ENCODE measurements around the gene KIF3B. TPM values are rescaled to one million over a fixed set of nuclear protein-coding genes. Genes with fewer than 3 reads are reported as not detected.

KIF3B gene
- total and polyA plus RNA-seq, 2 of the 13 experiments (the other 11 are each of a cell fraction or from before 2014, with no cell fraction given): 23.6 to 28.8 TPM

GRCh38 chr20:32360333-32360634 is 82.8 kb downstream of the KIF3B start:
- no TSS peak for BruUV-seq (replicated peaks)
- FAIRE-seq (no peak), DNase-seq (ENCODE audit: low spot score) (no peak), ATAC-seq (no peak)
- in situ Hi-C loops (cut with HindIII; ENCODE audit: extremely low pct_ligation_motif_present, low pct_unique_long_range_greater_than_20kb): no loop called here
- H3K27ac ChIP-seq (ENCODE audit: extremely low read length, insufficient read depth, low read length): peak overlapping the region; percentile 74
- H4K20me1 ChIP-seq (ENCODE audit: insufficient read depth, low read length): peaks cover 65% of the 10 kb centered on the region
- H2AFZ ChIP-seq (ENCODE audit: low read length): no peak overlapping the region
- peaks cover 68% of the 10 kb centered on the region for H3K79me2 ChIP-seq (ENCODE audit: insufficient read depth, low read length)
- H3K4me3 ChIP-seq (replicated peaks in 1 of 3; ENCODE audit: insufficient read depth in 1 of 3, low read depth in 2 of 3, low read length in 3 of 3): peak overlapping the region; percentile 73 to 95 (median 89)
- H3K9ac ChIP-seq (ENCODE audit: insufficient read depth, low read depth, low read length): peak overlapping the region; percentile 84; the same call in 1 of the 2 replicates
- no peak for TF ChIP-seq SMYD3 (CRISPR knock-in tag; IDR thresholded peaks at IDR 0.05)
- TF ChIP-seq ZNF331 (CRISPR knock-in tag; IDR thresholded peaks at IDR 0.05): peak; percentile 11; the same call in 1 of the 2 replicates
- 0 out of 2 replicates have a peak, but pooled peaks have one; percentile 13 for TF ChIP-seq ARNT2 (CRISPR knock-in tag; IDR thresholded peaks at IDR 0.05; ENCODE audit: low read depth)
- TF ChIP-seq, protein P1, sequence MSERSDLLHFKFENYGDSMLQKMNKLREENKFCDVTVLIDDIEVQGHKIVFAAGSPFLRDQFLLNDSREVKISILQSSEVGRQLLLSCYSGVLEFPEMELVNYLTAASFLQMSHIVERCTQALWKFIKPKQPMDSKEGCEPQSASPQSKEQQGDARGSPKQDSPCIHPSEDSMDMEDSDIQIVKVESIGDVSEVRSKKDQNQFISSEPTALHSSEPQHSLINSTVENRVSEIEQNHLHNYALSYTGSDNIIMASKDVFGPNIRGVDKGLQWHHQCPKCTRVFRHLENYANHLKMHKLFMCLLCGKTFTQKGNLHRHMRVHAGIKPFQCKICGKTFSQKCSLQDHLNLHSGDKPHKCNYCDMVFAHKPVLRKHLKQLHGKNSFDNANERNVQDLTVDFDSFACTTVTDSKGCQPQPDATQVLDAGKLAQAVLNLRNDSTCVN (CRISPR knock-in tag; IDR thresholded peaks at IDR 0.05; ENCODE audit: borderline replicate concordance): no peak
- TF ChIP-seq ZNF230 (CRISPR knock-in tag; IDR thresholded peaks at IDR 0.05): no peak
- 0 out of 2 replicates have a peak, but pooled peaks have one; percentile 54 for TF ChIP-seq ARID2 (CRISPR knock-in tag; IDR thresholded peaks at IDR 0.05; ENCODE audit: borderline replicate concordance)
- TF ChIP-seq CREB1 (IDR thresholded peaks at IDR 0.05): no peak
- peak; percentile 21; the same call in 1 of the 2 replicates for TF ChIP-seq CREB1 (CRISPR knock-in tag; IDR thresholded peaks at IDR 0.05)
- TF ChIP-seq IRF2 (CRISPR knock-in tag; IDR thresholded peaks at IDR 0.05): no peak
- H3K4me2 ChIP-seq (ENCODE audit: low read depth, low read length): peak overlapping the region; percentile 93
- no peaks in the 10 kb centered on the region; a peak in 1 of 5 replicates for H3K27me3 ChIP-seq (ENCODE audit: control insufficient read depth in 1 of 2, insufficient read depth in 2 of 2, low read length in 2 of 2)
- ChIA-PET CTCF (ENCODE audit: low intra/inter-chr PET ratio, low total read pairs) (no interaction called here), POLR2A (interaction anchor here (0.9 to 5.3 kb wide), 4 partner anchors 15 to 326 kb away, joined by 3 to 36 read pairs (median 5); no protein-coding TSS in a partner anchor)
- H3K4me1 ChIP-seq (ENCODE audit: insufficient read depth, low read length): peaks cover 72% of the 10 kb centered on the region
- intact Hi-C loops (cut with micrococcal nuclease; ENCODE audit: unreplicated experiment): no loop called here
- H3K36me3 ChIP-seq (replicated peaks in 1 of 2; ENCODE audit: control insufficient read depth in 1 of 2, insufficient read depth in 2 of 2, low read length in 2 of 2): 0 out of 5 replicates have a peak, but pooled peaks cover 0 to under 1% of the 10 kb centered on the region in 2 experiments
- H3K9me3 ChIP-seq (ENCODE audit: low read length): no peaks in the 10 kb centered on the region
- WGBS (ENCODE audit: low lambda C conversion rate): 9% methylated on average over 5 of the region's 5 CpGs
